Measurements from ENCODE around the gene BTG2. TPM values are rescaled to one million over a fixed set of nuclear protein-coding genes. Genes with fewer than 3 reads are reported as not detected.

BTG2 gene
- total RNA-seq, 4 donors from 2014 or later = 48.0 to 286 (median 74.9) TPM

DNA sequence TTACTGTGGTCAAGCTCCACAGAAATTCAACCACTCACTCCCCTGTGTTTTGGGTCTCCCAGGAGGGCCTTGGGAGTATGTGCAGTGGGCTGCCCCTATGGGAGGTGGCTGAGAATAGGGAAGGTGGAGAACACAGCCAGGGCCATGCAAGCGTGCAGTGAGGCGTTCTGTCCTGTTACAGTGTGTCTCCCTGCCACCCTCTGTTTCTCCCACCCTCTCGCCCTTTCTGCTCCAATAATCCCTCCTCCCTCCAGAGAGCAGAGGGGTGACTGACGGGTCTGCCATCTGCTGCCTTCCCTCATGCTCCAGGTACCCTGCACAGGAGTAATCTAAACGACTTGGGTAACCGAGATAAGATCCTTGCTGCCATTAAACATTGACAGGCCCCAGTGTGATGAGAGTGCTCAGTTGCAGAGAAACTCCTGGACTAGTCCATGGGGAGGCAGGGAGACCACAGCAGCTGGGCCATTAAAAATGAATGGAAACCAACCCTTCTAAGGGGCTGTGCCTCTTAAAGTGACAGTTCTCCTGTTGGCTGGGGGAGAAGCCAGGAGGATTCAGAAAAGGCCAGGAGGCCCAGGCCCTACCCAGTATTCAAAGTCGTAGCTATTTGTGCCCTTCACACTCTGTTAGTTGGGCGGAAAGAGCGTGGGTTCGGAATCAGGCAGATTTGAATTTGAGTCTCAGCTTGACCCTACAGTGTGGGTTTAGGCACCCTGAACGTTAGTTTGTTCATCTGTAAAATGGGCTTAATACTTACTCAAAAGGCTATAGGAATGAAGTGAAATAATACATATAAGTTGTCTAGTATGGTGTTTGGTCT, 22.4 kb upstream of the BTG2 start:
- Histone ChIP-seq H3K4me1 (peaks cover 77 to 87% of the 10 kb centered on the region in 2 donors), H3K36me3 (no peaks in the 10 kb centered on the region), H3K9me3 (no peaks in the 10 kb centered on the region), H3K27ac (peak overlapping the region; percentile 92 to 96 (median 94)), H3K4me3 (no peak overlapping the region), H3K27me3 (no peaks in the 10 kb centered on the region)
- DNase-seq (peak in 1 of 2 donors; percentile 36), ATAC-seq (peak in 1 of 2 donors; percentile 1)
- TF ChIP-seq POLR2A (IDR thresholded peaks at IDR 0.05) = no peak
- TF ChIP-seq, protein P1, sequence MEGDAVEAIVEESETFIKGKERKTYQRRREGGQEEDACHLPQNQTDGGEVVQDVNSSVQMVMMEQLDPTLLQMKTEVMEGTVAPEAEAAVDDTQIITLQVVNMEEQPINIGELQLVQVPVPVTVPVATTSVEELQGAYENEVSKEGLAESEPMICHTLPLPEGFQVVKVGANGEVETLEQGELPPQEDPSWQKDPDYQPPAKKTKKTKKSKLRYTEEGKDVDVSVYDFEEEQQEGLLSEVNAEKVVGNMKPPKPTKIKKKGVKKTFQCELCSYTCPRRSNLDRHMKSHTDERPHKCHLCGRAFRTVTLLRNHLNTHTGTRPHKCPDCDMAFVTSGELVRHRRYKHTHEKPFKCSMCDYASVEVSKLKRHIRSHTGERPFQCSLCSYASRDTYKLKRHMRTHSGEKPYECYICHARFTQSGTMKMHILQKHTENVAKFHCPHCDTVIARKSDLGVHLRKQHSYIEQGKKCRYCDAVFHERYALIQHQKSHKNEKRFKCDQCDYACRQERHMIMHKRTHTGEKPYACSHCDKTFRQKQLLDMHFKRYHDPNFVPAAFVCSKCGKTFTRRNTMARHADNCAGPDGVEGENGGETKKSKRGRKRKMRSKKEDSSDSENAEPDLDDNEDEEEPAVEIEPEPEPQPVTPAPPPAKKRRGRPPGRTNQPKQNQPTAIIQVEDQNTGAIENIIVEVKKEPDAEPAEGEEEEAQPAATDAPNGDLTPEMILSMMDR (IDR thresholded peaks at IDR 0.05 in 4 of 5, conservative IDR thresholded peaks at IDR 0.05 in 1 of 5) = no peak
- in situ Hi-C loops (cut with MboI; ENCODE audit: low sequenced_read_pairs in 4 of 4) (no loop called here), intact Hi-C loops (cut with DNase I; ENCODE audit: low total_unique reads) (no loop called here)

DNA sequence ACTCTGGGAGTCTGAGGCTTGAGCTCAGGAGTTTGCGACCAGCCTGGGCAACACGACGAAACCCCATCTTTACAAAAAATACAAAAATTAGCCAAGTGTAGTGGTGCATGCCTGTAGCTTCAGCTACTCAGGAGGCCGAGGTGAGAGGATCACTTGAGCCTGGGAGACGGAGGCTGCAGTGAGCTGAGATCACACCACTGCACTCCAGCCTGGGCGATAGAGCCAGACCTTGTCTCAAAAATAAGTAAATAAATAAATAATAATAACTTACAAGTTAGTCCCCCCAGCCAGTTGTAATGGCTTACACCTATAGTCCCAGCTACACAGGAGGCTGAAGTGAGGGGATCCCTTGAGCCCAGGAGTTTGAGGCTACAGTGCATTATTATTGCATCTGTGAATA, 21.7 kb upstream of the BTG2 start:
- Histone ChIP-seq H3K4me1 (peaks cover 79 to 82% of the 10 kb centered on the region in 2 donors), H3K27ac (peak overlapping the region; percentile 92 to 96 (median 94)), H3K9me3 (no peaks in the 10 kb centered on the region), H3K4me3 (no peak overlapping the region), H3K36me3 (no peaks in the 10 kb centered on the region), H3K27me3 (no peaks in the 10 kb centered on the region)
- DNase-seq (no peak), ATAC-seq (no peak)
- intact Hi-C loops (cut with DNase I; ENCODE audit: low total_unique reads) (no loop called here), in situ Hi-C loops (cut with MboI; ENCODE audit: low sequenced_read_pairs in 4 of 4) (no loop called here)
- no peak for TF ChIP-seq POLR2A (IDR thresholded peaks at IDR 0.05)
- TF ChIP-seq, protein P1 (IDR thresholded peaks at IDR 0.05 in 4 of 5, conservative IDR thresholded peaks at IDR 0.05 in 1 of 5) = no peak

DNA sequence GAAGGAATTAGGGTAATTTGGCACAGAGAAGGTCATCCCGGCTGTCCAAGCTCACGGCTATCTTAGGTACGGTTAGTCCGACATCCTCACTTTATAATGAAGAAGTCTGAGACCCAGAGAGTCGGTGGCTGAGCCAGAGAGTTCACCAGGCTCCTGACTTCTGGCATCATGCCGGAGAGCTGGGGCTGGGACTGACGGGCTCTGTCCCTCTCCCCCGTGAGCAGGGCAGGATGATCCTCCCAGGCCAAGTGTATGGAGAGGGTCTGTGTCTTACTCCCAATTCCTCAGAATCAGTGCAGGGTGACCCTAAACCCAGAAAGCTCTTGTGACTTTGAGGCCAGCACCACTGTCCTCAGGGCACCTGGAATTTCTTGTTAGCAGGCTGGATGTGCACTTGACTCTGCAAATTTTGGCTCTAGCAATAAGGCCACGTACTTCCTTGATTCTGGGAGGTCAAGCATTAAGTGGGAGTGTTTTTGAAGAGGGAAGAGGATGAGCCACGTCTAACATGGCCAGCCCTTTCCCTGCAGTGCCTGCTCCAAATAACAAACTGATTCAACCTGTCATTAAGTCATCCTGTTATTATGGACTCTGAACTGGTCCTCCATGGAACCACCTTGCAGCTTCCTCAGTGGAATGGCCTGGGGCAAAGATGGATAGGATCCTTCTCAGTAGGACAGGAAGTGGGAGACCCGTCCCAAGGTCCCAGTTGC, 20.8 kb upstream of the BTG2 start:
- Histone ChIP-seq H3K27ac (peak overlapping the region; percentile 92 to 96 (median 94)), H3K4me3 (no peak overlapping the region), H3K9me3 (no peaks in the 10 kb centered on the region), H3K4me1 (peaks cover 75 to 78% of the 10 kb centered on the region in 2 donors), H3K36me3 (no peaks in the 10 kb centered on the region), H3K27me3 (no peaks in the 10 kb centered on the region)
- in situ Hi-C loops (cut with MboI; ENCODE audit: low sequenced_read_pairs in 4 of 4) = no loop called here
- ATAC-seq (no peak), DNase-seq (peak in 1 of 2 donors; percentile 28)
- intact Hi-C loops (cut with DNase I; ENCODE audit: low total_unique reads) = no loop called here
- TF ChIP-seq POLR2A (IDR thresholded peaks at IDR 0.05) = no peak
- TF ChIP-seq, protein P1 (IDR thresholded peaks at IDR 0.05 in 4 of 5, conservative IDR thresholded peaks at IDR 0.05 in 1 of 5) = no peak

DNA sequence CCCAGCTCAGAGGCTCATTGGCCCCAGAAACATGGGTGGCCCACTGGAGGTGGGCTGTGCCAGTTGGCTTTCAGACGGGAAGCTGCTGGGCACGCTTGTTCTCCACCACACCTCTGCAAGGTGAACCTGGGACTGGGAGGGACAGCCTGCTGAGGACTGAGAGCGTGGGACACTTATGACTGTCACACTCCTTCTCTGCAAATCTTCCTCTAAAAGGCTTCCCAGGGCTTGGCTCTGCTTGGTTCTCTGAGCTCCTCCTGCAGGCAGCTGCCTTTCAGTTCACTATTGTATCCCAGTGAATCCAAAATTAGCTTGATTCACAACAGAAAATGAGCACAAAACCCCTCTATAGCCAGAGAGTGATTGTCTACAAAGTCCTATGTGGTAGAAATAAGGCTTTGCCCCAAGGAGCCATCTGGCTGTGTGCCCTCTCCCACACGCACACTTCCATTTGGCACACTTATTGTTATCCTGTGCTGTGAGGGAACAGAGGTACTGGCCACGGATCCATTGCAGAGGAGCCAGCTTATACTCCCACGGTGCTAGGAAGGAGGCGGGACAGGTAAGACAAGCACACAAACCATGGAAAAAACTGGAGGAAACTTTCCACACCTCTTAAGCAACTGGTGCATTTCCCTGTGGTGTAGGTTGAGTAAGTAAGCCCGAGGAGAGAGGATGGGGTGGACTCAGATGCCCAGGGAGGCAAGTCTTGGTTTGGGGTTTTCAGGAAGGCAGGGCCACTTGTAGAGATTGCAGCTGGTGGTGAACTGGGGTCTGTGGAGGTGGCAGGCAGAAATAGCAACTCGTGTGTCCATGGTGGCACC, 18.9 kb upstream of the BTG2 start:
- TF ChIP-seq, protein P1 (IDR thresholded peaks at IDR 0.05 in 4 of 5, conservative IDR thresholded peaks at IDR 0.05 in 1 of 5) = no peak
- TF ChIP-seq POLR2A (IDR thresholded peaks at IDR 0.05) = peak in 1 of 2 donors; percentile 21
- in situ Hi-C loops (cut with MboI; ENCODE audit: low sequenced_read_pairs in 4 of 4) (no loop called here), intact Hi-C loops (cut with DNase I; ENCODE audit: low total_unique reads) (no loop called here)
- Histone ChIP-seq H3K4me1 (peaks cover 75 to 86% of the 10 kb centered on the region in 2 donors), H3K27ac (peak overlapping the region; percentile 91 to 96 (median 94)), H3K36me3 (no peaks in the 10 kb centered on the region), H3K9me3 (no peaks in the 10 kb centered on the region), H3K27me3 (no peaks in the 10 kb centered on the region), H3K4me3 (no peak overlapping the region)
- DNase-seq = no peak
- ATAC-seq = peak; percentile 5 to 15

Data from gastrocnemius medialis (tissue), 4 donors.